ENCODE results near the gene WDR46.

GRCh38 chr6:33249732-33250630 lies 39.1 kb downstream of the WDR46 start:
- no peak for TF ChIP-seq ZNF174 (tag by site-specific recombination; IDR thresholded peaks at IDR 0.05)
- TF ChIP-seq CTCF (tag by site-specific recombination; IDR thresholded peaks at IDR 0.05): no peak
- TF ChIP-seq HOXA7 (CRISPR knock-in tag; IDR thresholded peaks at IDR 0.05; ENCODE audit: borderline replicate concordance): no peak
- TF ChIP-seq PBX3 (CRISPR knock-in tag; IDR thresholded peaks at IDR 0.05): no peak

Data from HEK293 (cell line).